ENCODE measurements around the gene PPA2. TPM values are rescaled to one million over a fixed set of nuclear protein-coding genes. Genes with fewer than 3 reads are reported as not detected.
"Not testable (repeated sequence)": the region's sequence is repeated elsewhere in the genome, so short reads cannot be mapped to it uniquely, and the experiment has no call there.

Gene PPA2
- total RNA-seq, 2 donors from 2014 or later: 115 to 166 TPM

DNA sequence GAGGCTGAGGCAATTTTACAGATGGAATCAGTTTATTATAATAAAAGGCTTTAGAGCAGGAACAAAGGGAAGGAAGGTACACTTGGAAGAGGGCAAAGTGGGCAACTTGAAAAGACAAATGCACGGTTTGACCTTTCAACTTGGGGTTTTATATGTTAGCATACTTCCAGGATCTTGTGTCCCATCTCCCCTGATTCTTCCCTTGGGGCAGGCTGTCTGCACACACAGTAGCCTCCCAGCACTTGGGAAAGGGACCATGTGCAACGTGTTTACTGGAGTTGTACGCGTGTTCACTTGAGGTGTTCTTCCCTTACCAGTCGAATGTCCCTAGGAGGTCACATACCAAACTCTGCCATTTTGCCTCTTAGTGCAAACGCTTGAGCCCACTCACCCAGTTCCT is 7.3 kb downstream of the PPA2 start:
- Histone ChIP-seq H3K36me3 (no peaks in the 10 kb centered on the region), H3K9ac (ENCODE audit: low read depth in 2 of 2, low read length in 2 of 2) (no peak overlapping the region), H3K27ac (no peak overlapping the region), H3K9me3 (no peaks in the 10 kb centered on the region), H3K4me1 (peaks cover 5% of the 10 kb centered on the region), H3K27me3 (no peaks in the 10 kb centered on the region), H3K4me3 (no peak overlapping the region)
- TF ChIP-seq, protein P1, sequence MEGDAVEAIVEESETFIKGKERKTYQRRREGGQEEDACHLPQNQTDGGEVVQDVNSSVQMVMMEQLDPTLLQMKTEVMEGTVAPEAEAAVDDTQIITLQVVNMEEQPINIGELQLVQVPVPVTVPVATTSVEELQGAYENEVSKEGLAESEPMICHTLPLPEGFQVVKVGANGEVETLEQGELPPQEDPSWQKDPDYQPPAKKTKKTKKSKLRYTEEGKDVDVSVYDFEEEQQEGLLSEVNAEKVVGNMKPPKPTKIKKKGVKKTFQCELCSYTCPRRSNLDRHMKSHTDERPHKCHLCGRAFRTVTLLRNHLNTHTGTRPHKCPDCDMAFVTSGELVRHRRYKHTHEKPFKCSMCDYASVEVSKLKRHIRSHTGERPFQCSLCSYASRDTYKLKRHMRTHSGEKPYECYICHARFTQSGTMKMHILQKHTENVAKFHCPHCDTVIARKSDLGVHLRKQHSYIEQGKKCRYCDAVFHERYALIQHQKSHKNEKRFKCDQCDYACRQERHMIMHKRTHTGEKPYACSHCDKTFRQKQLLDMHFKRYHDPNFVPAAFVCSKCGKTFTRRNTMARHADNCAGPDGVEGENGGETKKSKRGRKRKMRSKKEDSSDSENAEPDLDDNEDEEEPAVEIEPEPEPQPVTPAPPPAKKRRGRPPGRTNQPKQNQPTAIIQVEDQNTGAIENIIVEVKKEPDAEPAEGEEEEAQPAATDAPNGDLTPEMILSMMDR (IDR thresholded peaks at IDR 0.05): no peak
- intact Hi-C loops (cut with DNase I): no loop called here
- DNase-seq: no peak

- H3K27me3 ChIP-seq; H3K9ac ChIP-seq (ENCODE audit: low read depth in 2 of 2, low read length in 2 of 2); DNase-seq; H3K9me3 ChIP-seq; intact Hi-C loops (cut with DNase I); H3K27ac ChIP-seq; H3K4me3 ChIP-seq; H3K4me1 ChIP-seq; H3K36me3 ChIP-seq: not testable (repeated sequence)
Measured at GRCh38 chr4:105464563-105464962, 9.3 kb downstream of the PPA2 start.

DNA sequence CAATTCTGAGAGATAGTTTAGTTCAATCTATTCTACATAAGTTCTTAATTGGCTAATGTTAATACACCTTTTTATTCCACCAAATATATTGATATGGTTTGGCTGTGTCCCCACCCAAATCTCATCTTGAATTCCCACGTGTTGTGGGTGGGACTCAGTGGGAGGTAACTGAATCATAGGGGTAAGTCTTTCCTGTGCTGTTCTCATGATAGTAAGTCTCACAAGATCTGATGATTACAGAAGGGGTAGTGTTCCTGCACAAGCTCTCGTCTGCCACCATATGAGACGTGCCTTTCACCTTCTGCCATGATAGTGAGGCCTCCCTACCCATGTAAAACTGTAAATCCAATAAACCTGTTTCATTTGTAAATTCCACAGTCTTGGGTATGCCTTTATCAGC is 11.3 kb downstream of the PPA2 start:
- intact Hi-C loops (cut with DNase I): no loop called here
- H3K4me1 ChIP-seq: no peaks in the 10 kb centered on the region
- TF ChIP-seq, protein P1 (IDR thresholded peaks at IDR 0.05): no peak

GRCh38 chr4:105461621-105462382 is 12.1 kb downstream of the PPA2 start:
- Histone ChIP-seq H3K9ac (ENCODE audit: low read depth in 2 of 2, low read length in 2 of 2) (no peak overlapping the region), H3K27ac (no peak overlapping the region), H3K9me3 (no peaks in the 10 kb centered on the region), H3K36me3 (no peaks in the 10 kb centered on the region), H3K4me3 (no peak overlapping the region), H3K27me3 (no peaks in the 10 kb centered on the region), H3K4me1 (no peaks in the 10 kb centered on the region)
- TF ChIP-seq, protein P1 (IDR thresholded peaks at IDR 0.05): no peak
- intact Hi-C loops (cut with DNase I): no loop called here
- DNase-seq: no peak

More for the DNA sequence above, 11.3 kb downstream of the PPA2 start:
- no peaks in the 10 kb centered on the region for H3K27me3 ChIP-seq
- H3K9me3 ChIP-seq: no peaks in the 10 kb centered on the region
- no peak overlapping the region for H3K9ac ChIP-seq (ENCODE audit: low read depth in 2 of 2, low read length in 2 of 2)
- no peaks in the 10 kb centered on the region for H3K36me3 ChIP-seq
- no peak for DNase-seq
- H3K27ac ChIP-seq: no peak overlapping the region
- H3K4me3 ChIP-seq: no peak overlapping the region

DNA sequence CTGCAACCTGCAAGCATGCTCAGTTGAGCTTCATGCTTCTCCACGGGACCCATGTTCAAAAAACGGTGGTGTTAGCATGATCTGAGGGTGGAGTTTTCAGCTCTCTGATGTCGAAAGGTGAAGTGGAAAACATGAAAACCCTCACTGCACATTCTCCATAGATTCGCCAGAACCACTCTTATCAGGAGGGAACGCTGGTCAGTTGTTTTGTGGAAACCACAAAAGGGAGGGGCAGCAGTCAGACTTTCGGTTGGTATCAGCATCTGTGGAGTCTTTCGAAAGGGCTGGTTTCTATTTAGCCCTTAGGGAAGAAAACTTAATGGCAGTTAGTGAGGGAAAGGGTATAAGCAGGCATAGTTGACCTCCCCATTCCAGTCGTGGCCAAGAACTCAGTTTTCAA is 12.6 kb downstream of the PPA2 start:
- Histone ChIP-seq H3K27me3 (no peaks in the 10 kb centered on the region), H3K4me3 (no peak overlapping the region), H3K4me1 (no peaks in the 10 kb centered on the region), H3K36me3 (no peaks in the 10 kb centered on the region), H3K9me3 (no peaks in the 10 kb centered on the region), H3K9ac (ENCODE audit: low read depth in 2 of 2, low read length in 2 of 2) (no peak overlapping the region), H3K27ac (no peak overlapping the region)
- DNase-seq: no peak
- TF ChIP-seq, protein P1 (IDR thresholded peaks at IDR 0.05): no peak
- intact Hi-C loops (cut with DNase I): no loop called here

DNA sequence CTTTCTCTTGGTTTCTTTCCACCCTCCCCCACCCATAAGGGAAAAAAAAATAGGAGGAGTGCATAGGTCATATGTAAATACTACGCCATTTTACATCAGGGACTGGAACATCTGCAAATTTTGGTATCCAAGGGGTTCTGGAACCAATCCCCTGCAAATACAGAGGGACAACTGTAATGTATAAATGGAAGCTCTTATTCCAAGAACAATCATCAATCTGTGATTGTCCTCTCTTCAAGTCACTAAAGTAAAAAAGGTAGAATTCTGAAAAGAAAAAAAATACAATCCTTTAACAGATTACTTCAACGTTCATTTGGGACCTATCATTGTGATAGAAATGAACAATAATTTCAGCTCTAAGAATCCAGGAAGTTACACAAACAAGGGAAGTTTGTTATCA is 13.6 kb downstream of the PPA2 start:
- Histone ChIP-seq H3K4me3 (no peak overlapping the region), H3K4me1 (no peaks in the 10 kb centered on the region), H3K9ac (ENCODE audit: low read depth in 2 of 2, low read length in 2 of 2) (no peak overlapping the region), H3K27me3 (no peaks in the 10 kb centered on the region), H3K27ac (no peak overlapping the region), H3K9me3 (no peaks in the 10 kb centered on the region), H3K36me3 (no peaks in the 10 kb centered on the region)
- intact Hi-C loops (cut with DNase I): no loop called here
- DNase-seq: no peak
- TF ChIP-seq, protein P1 (IDR thresholded peaks at IDR 0.05): no peak

- H3K9ac ChIP-seq (ENCODE audit: low read depth in 2 of 2, low read length in 2 of 2); H3K9me3 ChIP-seq; DNase-seq; H3K4me3 ChIP-seq; H3K27me3 ChIP-seq; H3K27ac ChIP-seq; intact Hi-C loops (cut with DNase I); H3K36me3 ChIP-seq; H3K4me1 ChIP-seq: not testable (repeated sequence)
Measured at GRCh38 chr4:105458541-105458940, 15.3 kb downstream of the PPA2 start.

All from colonic mucosa (tissue), 4 donors.